Central memory CD4-positive, alpha-beta T cell (primary cell): ENCODE data around the gene SLAMF6.
"Not testable (repeated sequence)": the region's sequence is repeated elsewhere in the genome, so short reads cannot be mapped to it uniquely, and the experiment has no call there.

Experiments
- DNase-seq: peaks from one replicate; pipeline ENCODE4 v3.0.0; 2022

Gene SLAMF6

DNA sequence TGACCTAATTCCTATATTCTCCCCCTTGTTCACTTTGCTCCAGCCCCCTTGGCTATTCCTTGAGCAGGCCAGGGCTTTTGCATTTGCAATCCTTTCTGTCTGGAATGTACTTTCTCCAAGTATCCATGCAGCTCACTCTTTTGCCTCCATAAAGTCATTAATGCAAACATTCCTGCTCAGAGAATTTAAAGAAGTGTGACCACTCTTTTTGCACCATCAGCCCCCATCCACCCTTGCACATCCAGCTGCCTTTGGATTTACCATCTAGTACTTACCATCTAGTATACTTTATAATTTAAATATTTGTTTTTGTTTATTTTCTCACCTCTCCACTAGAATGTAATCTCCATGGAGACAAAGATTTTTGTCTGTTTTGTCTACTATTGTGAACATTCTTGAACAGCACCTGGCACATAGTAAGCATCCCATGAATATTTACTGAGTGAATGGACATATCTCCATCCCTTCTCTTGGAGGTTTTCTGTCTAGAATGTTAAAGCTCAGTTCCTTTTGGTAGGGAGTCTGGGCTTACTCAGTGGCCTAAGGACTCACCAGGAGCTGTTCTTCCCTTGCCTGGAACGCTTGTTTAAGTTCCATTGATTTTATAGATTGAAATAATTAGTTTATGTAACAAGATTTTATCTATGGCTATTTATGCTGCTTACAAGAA lies 22.6 kb downstream of the SLAMF6 start:
- no peak for DNase-seq

DNA sequence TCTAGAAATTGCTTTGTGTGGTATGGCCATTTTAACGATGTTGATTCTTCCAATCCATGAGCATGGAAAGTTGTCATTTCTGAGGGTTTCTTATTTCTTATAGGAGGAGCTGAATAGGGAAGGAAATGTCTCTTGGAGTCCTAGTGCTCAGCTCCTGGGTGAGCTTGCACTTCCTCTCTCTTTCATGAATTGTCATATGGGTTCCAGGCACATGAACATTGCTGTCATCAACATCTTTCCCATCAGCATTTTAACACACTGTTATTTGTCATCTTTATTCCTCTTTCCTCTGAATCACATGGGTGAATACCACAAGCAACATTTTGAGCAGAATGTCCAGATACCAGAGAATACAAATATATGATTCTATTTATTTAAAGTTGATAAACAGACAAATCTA lies 23.4 kb downstream of the SLAMF6 start:
- no peak for DNase-seq

DNA sequence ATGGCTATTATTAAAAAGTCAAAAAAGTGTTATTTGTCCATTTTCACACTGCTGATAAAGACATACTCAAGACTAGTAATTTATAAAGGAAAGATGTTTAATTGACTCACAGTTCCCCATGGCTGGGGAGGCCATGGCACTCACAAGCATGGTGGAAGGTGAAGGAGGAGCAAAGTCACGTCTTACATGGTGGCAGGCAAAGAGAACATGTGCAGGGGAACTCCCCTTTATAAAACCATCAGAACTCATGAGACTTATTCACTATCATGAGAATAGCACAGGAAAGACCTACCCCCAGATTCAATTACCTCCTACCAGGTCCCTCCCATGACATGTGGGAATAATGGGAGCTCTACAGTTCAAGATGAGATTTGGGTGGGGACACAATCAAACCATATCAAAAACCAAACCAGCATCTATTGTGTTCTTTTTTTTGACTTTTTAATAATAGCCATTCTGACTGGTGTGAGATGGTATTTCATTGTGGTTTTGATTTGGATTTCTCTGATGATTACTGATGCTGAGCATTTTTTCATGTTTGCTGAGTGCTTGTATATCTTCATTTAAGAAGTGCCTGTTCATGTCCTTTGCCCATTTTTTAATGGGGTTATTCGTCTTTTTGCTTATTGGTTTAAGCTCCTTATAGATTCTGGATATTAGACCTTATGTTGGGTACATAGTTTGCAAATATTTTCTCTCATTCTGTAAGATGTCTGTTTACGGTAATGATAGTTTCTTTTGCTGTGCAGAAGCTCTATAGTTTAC lies 24.6 kb downstream of the SLAMF6 start:
- not testable (repeated sequence) for DNase-seq

DNA sequence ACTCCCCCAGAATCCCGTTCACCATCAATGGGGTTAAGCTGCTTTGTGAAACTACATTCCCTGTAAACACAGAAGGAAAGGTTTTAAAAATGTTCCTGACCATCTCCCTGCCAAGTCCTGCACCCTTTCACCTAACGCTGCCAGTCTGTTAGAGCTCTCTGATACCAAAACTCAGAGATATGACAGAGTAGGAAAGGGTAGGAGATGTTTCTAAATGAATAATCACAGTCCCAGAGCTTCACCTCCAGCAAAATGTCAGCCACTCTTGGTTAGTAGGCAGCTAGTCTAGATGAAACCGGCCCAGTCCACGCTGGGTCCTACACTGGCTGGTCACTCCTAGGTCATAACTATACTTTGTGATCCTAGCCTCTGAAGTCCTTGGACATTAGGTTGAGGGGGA lies 26.7 kb downstream of the SLAMF6 start:
- DNase-seq: no peak

DNA sequence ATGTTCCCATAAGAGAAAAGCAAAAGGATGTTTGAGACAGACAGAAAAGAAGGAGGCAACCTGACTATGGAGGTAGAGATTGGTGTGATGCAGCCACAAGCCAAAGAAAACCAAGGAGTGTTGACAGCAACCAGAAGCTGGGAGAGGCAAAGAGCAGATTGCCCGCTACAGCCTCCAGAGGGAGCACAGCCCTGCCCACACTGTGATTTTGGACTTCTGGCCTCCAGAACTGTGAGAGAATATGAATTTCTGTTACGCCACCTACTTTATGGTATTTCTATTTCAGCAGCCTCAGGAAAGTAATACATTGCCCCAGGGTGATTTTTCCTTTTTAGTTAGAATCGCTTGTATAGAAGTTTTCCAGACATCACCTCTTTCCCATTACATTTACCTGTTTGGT lies 28.4 kb downstream of the SLAMF6 start:
- no peak for DNase-seq

DNA sequence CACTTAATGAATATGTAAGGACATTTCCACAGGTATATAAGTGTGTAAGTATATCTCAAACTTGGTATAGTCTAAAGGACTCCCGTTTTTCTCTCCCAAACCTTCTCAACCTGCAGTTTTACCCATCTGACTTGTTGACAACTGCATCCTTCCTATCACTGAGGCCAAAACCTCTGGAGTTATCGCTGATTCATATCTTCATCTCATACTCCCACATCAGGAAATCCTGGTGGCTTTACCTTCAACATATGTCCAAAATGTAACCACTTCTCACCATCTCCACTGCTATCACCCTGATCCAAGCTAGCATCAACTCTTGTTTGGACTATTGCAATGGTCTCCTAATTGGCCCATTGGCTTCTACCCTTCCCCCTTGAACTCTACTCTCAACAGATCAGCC lies 30.4 kb downstream of the SLAMF6 start:
- no peak for DNase-seq

DNA sequence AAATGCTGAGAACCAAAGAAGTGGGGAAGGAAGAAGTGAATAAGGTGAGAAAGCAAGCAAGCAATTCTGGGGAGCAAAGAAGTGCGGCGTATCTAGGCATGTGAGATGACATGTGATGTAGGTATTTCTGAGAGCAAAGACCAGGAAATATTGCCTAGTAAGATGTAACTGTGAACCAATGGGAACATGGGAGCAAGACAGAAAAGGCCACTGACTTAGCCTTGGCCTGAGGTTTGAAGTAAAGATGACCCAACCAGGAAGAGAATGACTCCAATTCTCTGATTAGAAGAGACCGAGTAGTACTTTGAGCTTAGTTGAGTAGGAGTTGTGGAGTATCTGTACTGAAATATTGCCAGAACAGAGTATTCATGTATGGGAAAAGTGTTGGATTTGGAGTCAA lies 31.1 kb downstream of the SLAMF6 start:
- DNase-seq: no peak

DNA sequence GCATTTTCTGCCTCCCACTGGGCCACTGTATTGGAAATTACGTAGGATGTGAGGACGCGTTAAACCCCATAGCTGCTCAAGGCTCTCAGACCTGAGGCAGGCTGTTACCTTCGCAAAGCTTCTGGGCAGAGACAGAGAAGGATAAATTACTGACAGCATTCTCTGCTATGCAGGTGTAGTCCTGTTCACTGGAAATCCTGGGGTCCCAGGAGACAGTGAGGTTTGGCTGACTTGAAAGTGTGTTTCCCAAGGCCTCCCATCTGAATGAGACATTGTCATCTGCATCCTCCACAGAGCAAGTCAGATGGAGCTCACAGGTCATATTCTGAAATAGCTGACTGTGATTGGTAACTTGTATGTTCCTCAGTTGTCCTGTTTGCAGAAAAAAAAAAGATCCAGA lies 32.0 kb downstream of the SLAMF6 start:
- no peak for DNase-seq

DNA sequence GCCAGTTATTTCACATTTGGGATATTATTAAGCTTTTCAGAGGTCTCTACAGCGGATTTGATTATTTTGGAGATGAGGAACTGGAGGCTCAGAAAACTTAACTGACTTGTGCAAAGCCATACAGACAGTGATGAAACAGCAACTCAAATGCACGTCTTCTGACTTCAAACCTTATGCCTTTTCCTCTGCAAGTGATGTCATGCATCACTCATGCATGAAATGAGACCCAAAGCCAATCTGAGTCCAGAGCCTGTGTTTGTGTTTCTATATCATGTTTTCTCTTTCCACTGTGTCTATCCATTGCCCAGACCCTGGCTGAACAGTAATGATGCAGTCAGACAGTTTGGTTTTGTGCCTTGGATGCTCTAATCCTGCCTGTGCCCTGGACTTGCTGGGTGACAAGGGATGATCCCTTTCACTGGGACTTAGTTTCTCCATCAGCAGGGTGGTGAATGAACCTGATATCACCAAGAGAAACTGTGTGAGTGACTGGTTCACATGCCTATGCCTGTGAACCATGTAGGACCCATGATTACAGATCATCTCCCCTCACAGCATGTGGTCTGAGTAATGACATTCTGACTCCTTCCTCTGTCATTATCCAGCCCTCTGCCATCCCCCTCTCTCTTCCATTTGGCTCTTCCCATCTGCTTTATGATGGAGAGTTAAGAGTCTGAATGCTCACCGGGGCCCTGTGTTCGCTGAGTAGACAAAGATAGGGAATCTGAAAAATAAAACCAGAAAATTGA lies 33.4 kb downstream of the SLAMF6 start:
- DNase-seq: no peak

DNA sequence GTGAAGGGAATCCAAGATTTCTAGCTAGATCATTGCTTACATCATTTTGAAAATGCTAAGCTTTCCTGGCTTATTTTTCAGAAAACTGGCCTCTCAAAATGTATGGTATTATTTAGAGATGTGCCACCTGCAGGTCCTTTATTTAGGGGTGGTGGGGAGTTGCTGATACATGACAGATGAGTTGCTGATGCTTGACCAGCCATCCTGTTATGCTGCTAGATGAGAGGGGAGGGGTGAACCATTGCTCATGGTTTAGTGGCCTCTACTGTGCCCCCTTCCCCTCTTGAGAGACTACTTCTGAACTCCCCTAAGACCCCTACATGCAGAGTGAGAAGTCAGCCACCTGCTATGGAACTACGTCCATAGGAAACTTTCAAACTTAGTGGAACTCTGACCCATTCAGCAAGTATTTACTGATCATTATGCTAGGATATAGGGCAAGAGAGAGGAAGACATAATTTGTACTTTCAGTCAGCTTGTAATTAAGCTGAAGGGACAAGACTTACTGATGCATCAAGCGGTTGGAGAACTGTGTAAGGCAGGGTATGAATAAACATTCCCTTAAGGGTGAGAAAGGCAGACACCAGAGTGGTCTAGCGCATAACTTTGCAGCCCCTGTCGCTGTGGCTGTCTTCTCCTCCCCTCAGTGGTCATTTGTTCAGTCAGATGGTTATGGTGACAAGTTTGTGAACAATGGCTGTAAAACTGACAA lies 34.6 kb downstream of the SLAMF6 start:
- no peak for DNase-seq

DNA sequence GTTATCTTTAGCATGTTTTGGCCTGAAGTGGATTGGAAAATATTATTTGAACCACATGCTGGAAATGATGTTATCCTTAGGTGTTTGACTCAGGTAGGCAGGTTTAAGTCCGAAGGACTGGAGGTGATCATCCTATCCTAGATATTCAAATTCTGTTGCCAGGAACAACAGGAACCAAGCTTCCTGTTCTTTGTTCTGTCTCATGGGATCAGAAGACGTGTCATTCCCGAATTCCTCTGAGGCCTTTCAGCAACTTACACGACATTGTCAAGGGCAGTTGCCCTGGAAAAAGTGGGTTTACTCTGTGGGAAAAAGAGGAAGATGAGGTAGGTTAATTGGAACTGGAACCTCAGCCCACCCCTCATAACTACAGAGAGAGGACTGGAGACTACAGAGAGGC lies 36.6 kb downstream of the SLAMF6 start:
- no peak for DNase-seq

DNA sequence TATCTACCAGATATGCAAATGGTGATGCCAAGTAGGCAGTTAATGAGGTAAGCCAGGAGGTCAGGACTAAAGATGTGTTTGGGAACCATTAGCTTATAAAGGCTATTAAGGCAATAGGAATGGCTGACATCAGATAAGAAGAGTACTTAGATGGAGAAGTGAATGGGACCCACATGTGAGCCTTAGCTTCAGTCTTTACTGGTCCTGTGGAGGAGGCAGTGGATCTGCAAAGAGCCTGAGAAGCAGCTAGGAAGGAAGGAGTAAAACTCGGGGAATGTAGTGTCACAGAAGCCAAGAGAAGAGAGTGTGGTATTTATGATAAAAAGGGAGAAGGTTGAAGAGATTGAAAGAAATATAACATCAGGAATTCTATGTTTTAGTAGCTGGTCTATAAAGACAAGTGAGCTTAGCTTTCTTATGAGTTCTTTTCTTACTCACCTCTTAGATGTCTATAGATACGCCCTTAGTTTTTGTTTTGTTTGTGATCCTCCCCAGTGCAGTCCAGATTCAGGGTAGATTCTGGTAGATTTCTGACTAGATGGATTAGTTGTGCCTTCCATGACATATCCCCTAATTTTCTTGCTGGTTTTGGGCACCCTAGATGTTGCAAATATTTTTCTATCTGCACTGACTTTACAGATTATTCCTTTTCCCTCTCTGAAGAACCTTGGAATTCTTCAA lies 39.4 kb downstream of the SLAMF6 start:
- DNase-seq: no peak

DNA sequence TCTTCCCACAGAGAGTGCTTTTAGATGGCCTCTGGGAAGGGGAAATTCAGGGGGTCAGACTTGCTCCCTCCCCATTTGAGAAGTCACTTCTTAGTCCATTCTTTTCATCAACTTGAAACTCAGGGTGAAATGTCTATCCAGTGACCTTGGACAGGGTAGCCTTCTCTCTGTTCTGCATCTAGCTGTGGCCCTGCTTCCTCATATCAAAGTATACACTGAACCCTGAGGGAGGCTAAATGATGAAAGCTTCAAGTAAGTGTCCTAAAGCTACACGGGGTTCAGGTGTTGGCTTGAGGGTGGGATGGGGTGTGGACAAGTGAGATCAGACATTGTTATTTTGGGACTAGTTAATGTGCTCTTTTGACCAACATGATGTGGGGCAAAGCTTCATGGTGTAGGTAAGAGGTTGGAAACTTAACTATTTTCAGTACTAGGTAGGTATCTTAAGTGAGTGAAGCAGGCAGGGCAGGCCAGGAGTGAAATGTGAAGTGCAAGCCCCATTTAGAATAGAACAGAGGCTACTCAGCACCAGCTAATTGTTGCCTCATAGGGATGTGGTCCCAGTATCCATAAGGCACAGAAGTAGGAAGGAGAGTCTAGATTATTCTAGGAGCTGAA lies 41.0 kb downstream of the SLAMF6 start:
- no peak for DNase-seq

DNA sequence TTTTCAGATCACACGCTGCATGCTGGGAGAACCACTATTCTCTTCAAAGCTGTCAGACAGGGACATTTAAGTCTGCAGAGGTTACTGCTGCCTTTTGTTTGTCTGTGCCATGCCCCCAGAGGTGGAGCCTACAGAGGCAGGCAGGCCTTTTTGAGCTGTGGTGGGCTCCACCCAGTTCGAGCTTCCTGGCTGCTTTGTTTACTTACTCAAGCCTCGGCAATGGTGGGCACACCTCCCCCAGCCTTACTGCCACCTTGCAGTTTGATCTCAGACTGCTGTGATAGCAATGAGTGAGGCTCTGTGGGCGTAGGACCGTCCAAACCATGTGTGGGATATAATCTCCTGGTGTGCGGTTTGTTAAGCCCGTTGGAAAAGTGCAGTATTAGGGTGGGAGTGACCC lies 42.3 kb downstream of the SLAMF6 start:
- peak; percentile 17 for DNase-seq

DNA sequence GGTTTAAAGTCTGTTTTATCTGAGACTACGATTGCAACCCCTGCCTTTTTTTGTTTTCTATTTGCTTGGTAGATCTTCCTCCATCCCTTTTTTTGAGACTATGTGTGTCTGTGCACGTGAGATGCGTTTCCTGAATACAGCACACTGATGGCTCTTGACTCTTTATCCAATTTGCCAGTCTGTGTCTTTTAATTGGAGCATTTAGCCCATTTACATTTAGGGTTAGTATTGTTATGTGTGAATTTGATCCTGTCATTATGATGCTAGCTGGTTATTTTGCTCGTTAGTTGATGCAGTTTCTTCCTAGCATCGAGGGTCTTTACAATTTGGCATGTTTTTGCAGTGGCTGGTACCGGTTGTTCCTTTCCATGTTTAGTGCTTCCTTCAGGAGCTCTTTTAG lies 44.0 kb downstream of the SLAMF6 start:
- not testable (repeated sequence) for DNase-seq

DNA sequence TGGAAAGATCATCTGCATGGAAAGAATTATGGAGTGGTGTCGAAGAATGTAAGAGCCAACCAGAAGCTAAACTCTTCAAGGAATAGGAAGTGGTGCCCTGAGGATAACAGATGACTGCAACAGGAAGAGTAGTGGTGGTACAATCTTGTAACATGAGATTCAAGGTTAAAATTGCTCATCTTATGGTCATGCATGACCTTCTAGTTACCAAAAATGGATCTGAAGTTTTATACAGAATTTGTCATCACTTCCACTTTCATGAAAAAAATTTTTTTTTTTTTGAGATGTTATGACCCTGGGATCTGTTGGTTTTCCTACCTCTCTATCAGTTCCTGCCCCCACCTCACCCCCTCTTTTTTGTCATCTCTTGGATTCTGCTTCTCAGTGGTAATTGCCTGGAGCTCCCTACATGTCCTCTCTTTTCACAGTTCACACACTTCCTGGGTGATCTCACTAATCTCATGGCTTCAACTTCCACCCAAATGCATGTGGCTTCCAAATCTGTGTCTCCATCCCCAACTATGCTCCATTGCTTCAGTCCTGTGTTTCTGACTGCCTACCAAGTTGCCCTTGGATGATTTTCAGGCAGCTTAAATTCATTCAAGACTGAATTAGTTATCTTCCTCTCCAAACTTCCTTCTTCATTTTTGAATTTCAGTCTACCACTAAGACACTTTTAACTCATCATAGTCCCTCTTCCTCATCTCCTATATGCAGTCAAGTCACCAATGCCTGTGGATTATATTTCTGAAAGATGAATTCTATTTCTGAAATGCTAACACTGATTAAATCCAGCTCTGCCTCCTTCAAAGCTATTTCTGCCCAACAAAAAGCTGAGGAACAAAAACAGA lies 48.4 kb downstream of the SLAMF6 start:
- no peak for DNase-seq

DNA sequence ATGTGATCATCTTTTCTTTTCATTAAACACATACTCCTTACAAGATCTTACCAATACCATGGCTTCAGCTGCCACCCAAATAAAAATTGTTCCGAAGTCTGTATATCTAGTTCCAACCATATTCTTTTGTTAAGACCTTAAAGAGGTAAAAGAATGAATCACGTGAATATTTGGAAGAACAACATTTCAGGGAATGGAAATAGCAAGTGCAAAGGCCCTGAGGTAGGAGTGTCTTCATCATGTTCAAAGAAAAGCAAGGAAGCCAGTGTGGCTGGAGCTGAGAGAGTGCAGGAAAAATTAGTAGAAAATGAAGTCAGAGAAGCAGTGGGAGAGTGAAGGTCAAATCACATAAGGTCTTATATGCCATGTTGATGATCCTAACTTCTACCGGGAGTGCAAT lies 50.9 kb downstream of the SLAMF6 start:
- no peak for DNase-seq

DNA sequence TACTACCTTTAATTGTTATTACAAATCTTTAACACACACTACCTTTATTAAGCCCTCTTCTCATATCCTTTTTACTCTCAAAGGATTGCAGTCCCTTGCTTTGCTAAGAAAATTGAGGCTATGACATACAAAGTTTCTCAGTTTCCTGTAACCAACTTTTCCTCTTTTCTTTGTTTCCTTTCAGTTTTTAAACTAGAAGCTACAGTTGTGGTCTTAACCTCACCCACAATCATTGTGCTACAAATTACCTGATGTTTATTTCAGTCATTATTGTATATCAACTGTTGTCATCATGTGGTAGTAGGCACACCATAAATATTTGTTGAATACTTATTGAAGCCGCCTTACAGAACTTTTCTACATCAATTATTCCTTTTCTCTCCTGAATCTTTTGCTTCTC lies 51.8 kb downstream of the SLAMF6 start:
- peak; percentile 47 for DNase-seq

DNA sequence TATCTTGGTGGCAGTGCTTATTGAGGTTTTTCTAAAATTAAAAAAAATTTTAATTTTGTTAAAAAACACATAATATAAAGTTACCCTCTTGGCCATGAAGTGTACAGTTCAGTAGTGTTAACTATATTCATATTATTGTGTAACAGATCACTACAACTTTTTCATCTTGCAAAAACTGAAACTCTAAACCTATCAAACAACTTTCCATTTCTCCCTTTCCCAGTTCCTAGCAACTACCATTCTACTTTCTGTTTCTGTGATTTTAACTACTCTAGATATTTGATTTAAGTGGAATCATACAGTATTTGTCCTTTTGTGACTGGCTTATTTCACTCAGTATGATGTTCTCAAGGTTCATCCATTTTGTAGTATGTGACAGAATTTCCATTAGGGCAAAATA lies 55.5 kb downstream of the SLAMF6 start:
- no peak for DNase-seq

DNA sequence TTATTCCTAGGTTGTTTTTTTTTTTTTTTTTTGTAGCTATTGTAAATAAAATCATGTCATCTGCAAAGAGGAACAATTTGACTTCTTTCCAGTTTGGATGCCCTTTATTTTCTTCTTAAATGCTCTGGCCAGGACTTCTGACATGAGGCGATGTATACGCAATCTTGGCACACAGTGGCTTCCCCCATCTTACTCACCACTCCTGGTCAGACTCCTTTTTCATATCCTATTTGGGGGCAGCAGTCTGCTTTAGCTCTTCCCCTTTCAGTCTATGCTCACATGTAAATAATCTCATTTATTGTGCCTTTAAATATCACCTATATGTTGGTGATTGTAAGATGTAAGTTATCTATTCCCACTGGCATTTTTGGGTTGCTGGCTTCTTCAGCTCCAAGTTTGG lies 56.1 kb downstream of the SLAMF6 start:
- no peak for DNase-seq

DNA sequence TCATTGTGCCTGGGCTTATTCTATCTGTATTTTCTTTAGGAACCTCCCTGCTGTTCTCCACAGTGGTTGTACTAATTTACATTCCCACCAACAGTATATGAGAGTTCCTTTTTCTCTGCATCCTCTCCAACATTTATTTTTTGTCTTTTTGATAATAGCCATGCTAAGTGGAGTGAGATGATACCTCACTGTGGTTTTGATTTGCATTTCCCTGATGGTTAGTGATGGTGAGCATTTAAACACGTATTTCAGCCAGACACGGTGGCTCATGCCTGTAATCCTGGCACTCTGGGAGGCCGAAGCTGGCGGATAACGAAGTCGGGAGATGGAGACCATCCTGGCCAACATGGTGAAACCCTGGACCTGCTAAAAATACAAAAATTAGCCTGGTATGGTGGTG lies 57.9 kb downstream of the SLAMF6 start:
- no peak for DNase-seq
